GM12878 (cell line): Measurements from ENCODE around the gene TPO. TPM values are rescaled to one million over a fixed set of nuclear protein-coding genes. Genes with fewer than 3 reads are reported as not detected.

Experiments used
- ATAC-seq: fragments of 200-7000 bp; cut with Tn5 transposase; 3 replicates; pipeline ENCODE4 v1.9.1; 2020; ENCODE audit warnings: mild to moderate bottlenecking, moderate library complexity
- BruUV-seq: library from RNA; stranded (reverse); fragments of 400-500 nt; replicated peaks from 2 replicates; lab custom pipeline; 2021; lab: Mats Ljungman, UMichigan
- CTCF ChIA-PET: fragments of 300-600 bp; sonication (Branson Sonifier 250); formaldehyde crosslinking; extraction: SDS; loops from one replicate; lab custom pipeline; 2021; ENCODE audit warnings: inconsistent platforms; lab: Yijun Ruan, JAX
- POLR2A ChIA-PET: fragments of 350-600 bp; formaldehyde crosslinking; extraction: SDS; loops from one replicate; lab custom pipeline; 2021; ENCODE audit warnings: inconsistent platforms; lab: Charles Lee
- RAD21 ChIA-PET: fragments of 300-600 bp; sonication (Branson Sonifier 250); formaldehyde crosslinking; loops from one replicate; lab custom pipeline; 2023; ENCODE audit warnings: antibody characterized with exemption; ENCODE audit not compliant: unreplicated experiment; lab: Charles Lee
- SMC1A ChIA-PET: fragments of 300-600 bp; sonication (Branson Sonifier 250); formaldehyde crosslinking; loops from one replicate; lab custom pipeline; 2023; ENCODE audit not compliant: unreplicated experiment, uncharacterized antibody; lab: Charles Lee
- DNase-seq: peaks from one replicate; pipeline ENCODE4 v3.0.0-alpha.2; 2011; ENCODE audit warnings: low read depth, low spot score
- FAIRE-seq: peaks from 3 replicates; lab custom pipeline; 2011; peaks lifted over from hg19 to GRCh38; lab: Jason Lieb, UNC
- H2AFZ ChIP-seq: 2 replicates; pipeline ENCODE4 v1.6.0; 2011; ENCODE audit warnings: low read depth, low read length, control low read depth; ENCODE audit not compliant: control insufficient read depth
- H3K27ac ChIP-seq: 2 replicates; pipeline ENCODE4 v1.5.1; 2011; ENCODE audit warnings: control low read depth; ENCODE audit not compliant: control insufficient read depth, insufficient read depth
- H3K27me3 ChIP-seq, 2 experiments: replicated peaks in 1 of 2; 2 replicates each; pipeline versions ENCODE4 v1.6.0 to v1.6.1; 2011; ENCODE audit warnings: low read length in 1 of 2; ENCODE audit not compliant: control insufficient read depth in 2 of 2, insufficient read depth in 2 of 2
- H3K36me3 ChIP-seq, 2 experiments: 2 replicates each; pipeline ENCODE4 v1.5.1; 2011; ENCODE audit warnings: low read length in 1 of 2; ENCODE audit not compliant: control insufficient read depth in 2 of 2, insufficient read depth in 2 of 2
- H3K4me1 ChIP-seq: 2 replicates; pipeline ENCODE4 v1.6.1; 2011; ENCODE audit warnings: mild to moderate bottlenecking, low read length, moderate library complexity, mixed read lengths; ENCODE audit not compliant: control insufficient read depth, insufficient read depth
- H3K4me2 ChIP-seq: 2 replicates; pipeline ENCODE4 v1.6.0; 2011; ENCODE audit warnings: control low read depth; ENCODE audit not compliant: control insufficient read depth, insufficient read depth
- H3K4me3 ChIP-seq: fragments of 200-600 bp; sonication (generic); 2 replicates; pipeline ENCODE4 v1.5.1; 2016
- H3K79me2 ChIP-seq: 2 replicates; pipeline ENCODE4 v1.6.0; 2011; ENCODE audit warnings: low read length; ENCODE audit not compliant: control insufficient read depth, insufficient read depth
- H3K9ac ChIP-seq: 2 replicates; pipeline ENCODE4 v1.8.0; 2011; ENCODE audit warnings: low read length, control low read depth, mixed read lengths; ENCODE audit not compliant: control insufficient read depth, insufficient read depth
- H3K9me3 ChIP-seq: replicated peaks from 3 replicates; pipeline ENCODE4 v1.5.1; 2011; ENCODE audit warnings: mild to moderate bottlenecking, low read length; ENCODE audit not compliant: control insufficient read depth, insufficient read depth
- H4K20me1 ChIP-seq: 2 replicates; pipeline ENCODE4 v1.6.0; 2011; ENCODE audit not compliant: control insufficient read depth, insufficient read depth
- CBX3 ChIP-seq: fragments of 200-600 bp; sonication (generic); IDR thresholded peaks from 2 replicates; pipeline ENCODE4 v1.6.1; 2016; ENCODE audit warnings: low read depth, borderline replicate concordance
- KLF5 ChIP-seq: fragments of 450-650 bp; IDR thresholded peaks from 2 replicates; pipeline ENCODE4 v1.6.1; 2014; ENCODE audit warnings: mild to moderate bottlenecking; ENCODE audit not compliant: partially characterized antibody
- NR2C2 ChIP-seq: IDR thresholded peaks from 2 replicates; pipeline ENCODE4 v1.6.1; 2011; ENCODE audit warnings: borderline replicate concordance, low read depth; ENCODE audit not compliant: control insufficient read depth, insufficient read length
- WGBS: methylation state at CpG from one replicate; pipeline ENCODE4 v1.1.6; 2016; ENCODE audit warnings: low lambda C conversion rate; ENCODE audit not compliant: insufficient replicate concordance, insufficient coverage; ENCODE audit errors: missing lambda C conversion rate; 5-methylcytosine and 5-hydroxymethylcytosine counted together
- in situ Hi-C: fragments of 300-500 bp; cut with MboI; formaldehyde crosslinking; loops from 9 replicates; pipeline ENCODE4 v1.14.3; 2018; ENCODE audit warnings: mixed read lengths
- intact Hi-C: fragments of 100-400 bp; cut with micrococcal nuclease; formaldehyde crosslinking; loops from one replicate; pipeline ENCODE4 v1.14.2; 2022; ENCODE audit not compliant: unreplicated experiment
- polyA plus RNA-seq, 11 experiments: library from polyadenylated mRNA; depleted of rRNA in 4 of 11; unstranded in 6 of 11; stranded (reverse) in 5 of 11; fragments of >200 nt; fragmentation: Nextera tagmentation in 4 of 11; fragmentation: Illumina TruSeq in 1 of 11; extraction: Ambion mirVana in 4 of 11; extraction: Trizol in 1 of 11; gene quantifications; 1 replicate in 1 of 11; 2 replicates in 10 of 11; pipeline versions ENCODE4 v1.2.1 to v1.2.3, GENCODE V29; 2011 to 2016; ENCODE audit warnings: inconsistent platforms in 2 of 11, missing spikeins in 2 of 11, low read depth in 1 of 11
- total RNA-seq, 4 experiments: library from RNA; depleted of rRNA in 3 of 4; stranded (reverse); fragments of >200 nt in 3 of 4; fragmentation: Illumina TruSeq in 1 of 4; extraction: Trizol in 1 of 4; gene quantifications; 2 replicates each; pipeline versions ENCODE4 v1.2.1 to v1.2.3, GENCODE V29; 2013 to 2021
- TF ChIP-seq, protein P1 (sequence below): fragments of 450-650 bp; IDR thresholded peaks from 2 replicates; pipeline ENCODE4 v1.6.1; 2017; ENCODE audit warnings: mild to moderate bottlenecking, low read depth, inconsistent platforms; ENCODE audit not compliant: poor library complexity, severe bottlenecking
- TF ChIP-seq, protein P2 (sequence below): fragments of 450-650 bp; IDR thresholded peaks from 2 replicates; pipeline ENCODE4 v1.6.1; 2016; ENCODE audit warnings: mild to moderate bottlenecking
- TF ChIP-seq, protein P3 (sequence below): IDR thresholded peaks from 2 replicates; pipeline ENCODE4 v1.6.1; 2011; ENCODE audit warnings: mild to moderate bottlenecking, low read depth, low read length, moderate library complexity; ENCODE audit not compliant: insufficient replicate concordance
- TF ChIP-seq, protein P4 (sequence below): fragments of 450-650 bp; IDR thresholded peaks from 2 replicates; pipeline ENCODE4 v1.6.1; 2017; ENCODE audit warnings: mild to moderate bottlenecking, moderate library complexity

Gene TPO
- total and polyA plus RNA-seq, 10 of the 15 experiments (the other 5 are each of a cell fraction or from before 2014, with no cell fraction given), result 0.07 to 0.11 TPM; not detected in 8

DNA sequence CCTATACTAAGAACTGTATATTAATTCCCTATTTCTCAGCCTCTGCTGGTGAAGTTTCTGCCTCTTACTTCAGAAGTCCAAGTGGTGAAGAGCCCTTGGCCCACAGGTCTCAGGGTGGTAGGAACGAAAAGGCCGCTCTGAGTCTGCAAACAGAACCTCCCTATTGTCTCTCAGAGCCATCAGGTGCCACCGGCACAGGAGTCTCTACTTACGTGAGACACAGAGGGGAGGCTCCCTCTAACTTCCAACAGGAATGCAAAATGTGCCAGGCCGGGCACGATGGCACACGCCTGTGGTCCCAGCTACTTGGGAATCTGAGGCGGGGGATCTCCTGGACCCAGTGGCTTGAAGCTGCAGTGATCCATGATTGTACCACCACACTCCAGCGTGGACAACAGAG, 143.0 kb downstream of the TPO start:
- in situ Hi-C loops (no loop called here), intact Hi-C loops (no loop called here)
- ChIA-PET POLR2A (no interaction called here), CTCF (no interaction called here), RAD21 (no interaction called here), SMC1A (no interaction called here)
- Histone ChIP-seq H3K79me2 (no peaks in the 10 kb centered on the region), H4K20me1 (no peaks in the 10 kb centered on the region), H3K4me2 (no peak overlapping the region), H3K36me3 (no peaks in the 10 kb centered on the region), H2AFZ (no peak overlapping the region), H3K9ac (no peak overlapping the region), H3K27me3 (no peaks in the 10 kb centered on the region), H3K4me3 (no peak overlapping the region), H3K27ac (no peak overlapping the region), H3K4me1 (no peaks in the 10 kb centered on the region), H3K9me3 (no peaks in the 10 kb centered on the region)
- BruUV-seq, result no TSS peak
- WGBS, result 35% methylated on average over 9 of the region's 9 CpGs
- DNase-seq, result no peak
- TF ChIP-seq, protein P1, sequence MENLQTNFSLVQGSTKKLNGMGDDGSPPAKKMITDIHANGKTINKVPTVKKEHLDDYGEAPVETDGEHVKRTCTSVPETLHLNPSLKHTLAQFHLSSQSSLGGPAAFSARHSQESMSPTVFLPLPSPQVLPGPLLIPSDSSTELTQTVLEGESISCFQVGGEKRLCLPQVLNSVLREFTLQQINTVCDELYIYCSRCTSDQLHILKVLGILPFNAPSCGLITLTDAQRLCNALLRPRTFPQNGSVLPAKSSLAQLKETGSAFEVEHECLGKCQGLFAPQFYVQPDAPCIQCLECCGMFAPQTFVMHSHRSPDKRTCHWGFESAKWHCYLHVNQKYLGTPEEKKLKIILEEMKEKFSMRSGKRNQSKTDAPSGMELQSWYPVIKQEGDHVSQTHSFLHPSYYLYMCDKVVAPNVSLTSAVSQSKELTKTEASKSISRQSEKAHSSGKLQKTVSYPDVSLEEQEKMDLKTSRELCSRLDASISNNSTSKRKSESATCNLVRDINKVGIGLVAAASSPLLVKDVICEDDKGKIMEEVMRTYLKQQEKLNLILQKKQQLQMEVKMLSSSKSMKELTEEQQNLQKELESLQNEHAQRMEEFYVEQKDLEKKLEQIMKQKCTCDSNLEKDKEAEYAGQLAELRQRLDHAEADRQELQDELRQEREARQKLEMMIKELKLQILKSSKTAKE, result no peak
- TF ChIP-seq NR2C2, result no peak
- TF ChIP-seq, protein P2, sequence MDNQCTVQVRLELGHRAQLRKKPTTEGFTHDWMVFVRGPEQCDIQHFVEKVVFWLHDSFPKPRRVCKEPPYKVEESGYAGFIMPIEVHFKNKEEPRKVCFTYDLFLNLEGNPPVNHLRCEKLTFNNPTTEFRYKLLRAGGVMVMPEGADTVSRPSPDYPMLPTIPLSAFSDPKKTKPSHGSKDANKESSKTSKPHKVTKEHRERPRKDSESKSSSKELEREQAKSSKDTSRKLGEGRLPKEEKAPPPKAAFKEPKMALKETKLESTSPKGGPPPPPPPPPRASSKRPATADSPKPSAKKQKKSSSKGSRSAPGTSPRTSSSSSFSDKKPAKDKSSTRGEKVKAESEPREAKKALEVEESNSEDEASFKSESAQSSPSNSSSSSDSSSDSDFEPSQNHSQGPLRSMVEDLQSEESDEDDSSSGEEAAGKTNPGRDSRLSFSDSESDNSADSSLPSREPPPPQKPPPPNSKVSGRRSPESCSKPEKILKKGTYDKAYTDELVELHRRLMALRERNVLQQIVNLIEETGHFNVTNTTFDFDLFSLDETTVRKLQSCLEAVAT, result no peak
- TF ChIP-seq, protein P3, sequence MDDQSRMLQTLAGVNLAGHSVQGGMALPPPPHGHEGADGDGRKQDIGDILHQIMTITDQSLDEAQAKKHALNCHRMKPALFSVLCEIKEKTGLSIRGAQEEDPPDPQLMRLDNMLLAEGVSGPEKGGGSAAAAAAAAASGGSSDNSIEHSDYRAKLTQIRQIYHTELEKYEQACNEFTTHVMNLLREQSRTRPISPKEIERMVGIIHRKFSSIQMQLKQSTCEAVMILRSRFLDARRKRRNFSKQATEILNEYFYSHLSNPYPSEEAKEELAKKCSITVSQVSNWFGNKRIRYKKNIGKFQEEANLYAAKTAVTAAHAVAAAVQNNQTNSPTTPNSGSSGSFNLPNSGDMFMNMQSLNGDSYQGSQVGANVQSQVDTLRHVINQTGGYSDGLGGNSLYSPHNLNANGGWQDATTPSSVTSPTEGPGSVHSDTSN, result no peak
- TF ChIP-seq CBX3, result no peak
- TF ChIP-seq, protein P4, sequence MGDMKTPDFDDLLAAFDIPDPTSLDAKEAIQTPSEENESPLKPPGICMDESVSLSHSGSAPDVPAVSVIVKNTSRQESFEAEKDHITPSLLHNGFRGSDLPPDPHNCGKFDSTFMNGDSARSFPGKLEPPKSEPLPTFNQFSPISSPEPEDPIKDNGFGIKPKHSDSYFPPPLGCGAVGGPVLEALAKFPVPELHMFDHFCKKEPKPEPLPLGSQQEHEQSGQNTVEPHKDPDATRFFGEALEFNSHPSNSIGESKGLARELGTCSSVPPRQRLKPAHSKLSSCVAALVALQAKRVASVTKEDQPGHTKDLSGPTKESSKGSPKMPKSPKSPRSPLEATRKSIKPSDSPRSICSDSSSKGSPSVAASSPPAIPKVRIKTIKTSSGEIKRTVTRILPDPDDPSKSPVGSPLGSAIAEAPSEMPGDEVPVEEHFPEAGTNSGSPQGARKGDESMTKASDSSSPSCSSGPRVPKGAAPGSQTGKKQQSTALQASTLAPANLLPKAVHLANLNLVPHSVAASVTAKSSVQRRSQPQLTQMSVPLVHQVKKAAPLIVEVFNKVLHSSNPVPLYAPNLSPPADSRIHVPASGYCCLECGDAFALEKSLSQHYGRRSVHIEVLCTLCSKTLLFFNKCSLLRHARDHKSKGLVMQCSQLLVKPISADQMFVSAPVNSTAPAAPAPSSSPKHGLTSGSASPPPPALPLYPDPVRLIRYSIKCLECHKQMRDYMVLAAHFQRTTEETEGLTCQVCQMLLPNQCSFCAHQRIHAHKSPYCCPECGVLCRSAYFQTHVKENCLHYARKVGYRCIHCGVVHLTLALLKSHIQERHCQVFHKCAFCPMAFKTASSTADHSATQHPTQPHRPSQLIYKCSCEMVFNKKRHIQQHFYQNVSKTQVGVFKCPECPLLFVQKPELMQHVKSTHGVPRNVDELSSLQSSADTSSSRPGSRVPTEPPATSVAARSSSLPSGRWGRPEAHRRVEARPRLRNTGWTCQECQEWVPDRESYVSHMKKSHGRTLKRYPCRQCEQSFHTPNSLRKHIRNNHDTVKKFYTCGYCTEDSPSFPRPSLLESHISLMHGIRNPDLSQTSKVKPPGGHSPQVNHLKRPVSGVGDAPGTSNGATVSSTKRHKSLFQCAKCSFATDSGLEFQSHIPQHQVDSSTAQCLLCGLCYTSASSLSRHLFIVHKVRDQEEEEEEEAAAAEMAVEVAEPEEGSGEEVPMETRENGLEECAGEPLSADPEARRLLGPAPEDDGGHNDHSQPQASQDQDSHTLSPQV, result no peak
- TF ChIP-seq KLF5, result no peak
- no peak for FAIRE-seq
- no peak for ATAC-seq
